Fibroblast of skin of abdomen (primary cell): ENCODE results near the gene DSG1. TPM values are rescaled to one million over a fixed set of nuclear protein-coding genes. Genes with fewer than 3 reads are reported as not detected.
A peak's percentile ranks its signal among the peaks of the same experiment; 100 is the strongest.
"Not testable (repeated sequence)": the region's sequence is repeated elsewhere in the genome, so short reads cannot be mapped to it uniquely, and the experiment has no call there.

Experiments used
- DNase-seq: peaks from one replicate; pipeline ENCODE4 v3.0.0-alpha.2; 2013
- polyA plus RNA-seq, 2 experiments: library from polyadenylated mRNA; unstranded; fragments of 120-200 nt; gene quantifications; one replicate each; pipeline ENCODE4 v1.2.1, GENCODE V29; 2013; ENCODE audit not compliant: insufficient read length in 2 of 2

DSG1 gene
- not detected for polyA plus RNA-seq (2013, experiment 1 of 2; ENCODE audit: insufficient read length)
- not detected for polyA plus RNA-seq (2013, experiment 2 of 2; ENCODE audit: insufficient read length)

DNA sequence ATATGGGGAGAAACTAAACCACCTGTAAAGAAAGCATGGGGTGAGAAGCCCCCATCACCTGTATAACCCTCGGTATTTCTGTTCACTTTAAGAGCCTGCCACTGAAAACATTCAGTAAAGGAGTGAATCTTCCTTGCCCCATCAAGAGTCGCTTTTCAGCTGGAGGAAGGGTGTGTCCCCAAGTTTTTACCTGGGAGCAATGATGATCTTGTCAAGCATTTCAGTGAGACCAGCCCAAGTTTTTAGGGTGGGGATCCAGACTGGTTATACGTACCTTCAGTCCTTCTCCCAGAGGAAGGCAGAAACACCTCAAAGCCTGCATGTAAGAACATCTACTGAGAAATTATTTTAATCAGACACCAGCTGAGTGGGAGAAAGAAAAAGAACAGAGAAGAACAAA, at the start of gene DSG1:
DSG1 (plus strand) TSS at position 301 of the 400 bp plus-strand sequence. CDS start 141 bp downstream, outside the sequence.
- DNase-seq: no peak

DNA sequence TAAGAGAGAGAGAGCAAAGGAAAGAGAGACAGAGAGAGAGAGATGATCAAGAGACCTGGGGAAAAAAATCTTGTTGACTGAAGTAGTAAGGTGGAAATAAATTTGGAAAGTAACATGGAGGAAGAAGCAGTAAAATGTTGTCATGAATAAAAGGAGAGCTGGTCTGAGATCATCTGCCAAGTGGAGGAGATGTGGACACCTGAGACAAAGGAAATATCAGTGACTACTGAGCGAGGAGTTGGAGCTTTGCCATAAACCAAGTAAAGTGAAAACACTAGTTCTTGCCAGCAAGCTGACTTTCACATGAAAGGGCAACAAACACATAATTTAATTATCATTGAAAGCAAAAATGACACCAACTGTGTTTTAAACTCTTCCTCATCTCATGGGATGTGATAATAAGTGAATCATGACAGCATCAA, 49.0 kb upstream of the DSG1 start:
- DNase-seq: no peak

DNA sequence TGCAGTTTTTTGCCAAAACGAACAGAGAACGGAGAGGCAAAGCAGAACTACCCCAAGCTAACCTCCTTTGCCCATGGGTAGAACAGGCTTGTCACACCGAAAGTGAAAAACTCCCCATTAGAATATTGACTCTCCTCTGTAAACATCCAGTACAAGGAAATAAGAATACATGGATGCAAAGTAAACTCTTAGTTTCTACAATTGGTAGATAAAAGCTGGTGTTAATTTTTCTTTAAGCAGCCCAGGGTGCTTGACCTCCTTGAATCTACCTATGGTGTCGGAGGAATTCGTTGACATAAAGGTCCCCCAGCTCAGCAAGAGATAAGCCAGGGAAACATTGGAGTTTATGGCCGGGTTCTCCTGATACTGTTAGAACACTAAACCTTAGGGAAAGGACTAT, 48.4 kb upstream of the DSG1 start:
- no peak for DNase-seq

DNA sequence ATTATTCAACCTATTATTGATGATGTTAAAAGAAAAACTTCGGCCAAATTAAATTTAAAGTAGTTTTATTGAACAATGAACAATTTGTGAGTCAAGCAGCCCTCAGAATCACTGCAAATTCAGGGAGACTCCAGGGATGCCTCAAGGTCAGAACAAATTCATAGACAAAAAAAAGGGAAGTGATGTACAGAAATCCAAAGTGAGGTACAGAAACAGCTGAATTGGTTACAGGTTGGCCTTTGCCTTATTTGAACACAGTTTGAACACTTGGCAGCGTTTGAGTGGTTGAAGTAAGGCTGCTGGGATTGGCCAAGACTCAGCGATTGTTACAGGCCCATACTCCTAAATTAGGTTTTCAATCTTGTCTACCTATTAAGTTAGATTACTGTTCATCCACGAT, 47.4 kb upstream of the DSG1 start:
- DNase-seq: no peak

DNA sequence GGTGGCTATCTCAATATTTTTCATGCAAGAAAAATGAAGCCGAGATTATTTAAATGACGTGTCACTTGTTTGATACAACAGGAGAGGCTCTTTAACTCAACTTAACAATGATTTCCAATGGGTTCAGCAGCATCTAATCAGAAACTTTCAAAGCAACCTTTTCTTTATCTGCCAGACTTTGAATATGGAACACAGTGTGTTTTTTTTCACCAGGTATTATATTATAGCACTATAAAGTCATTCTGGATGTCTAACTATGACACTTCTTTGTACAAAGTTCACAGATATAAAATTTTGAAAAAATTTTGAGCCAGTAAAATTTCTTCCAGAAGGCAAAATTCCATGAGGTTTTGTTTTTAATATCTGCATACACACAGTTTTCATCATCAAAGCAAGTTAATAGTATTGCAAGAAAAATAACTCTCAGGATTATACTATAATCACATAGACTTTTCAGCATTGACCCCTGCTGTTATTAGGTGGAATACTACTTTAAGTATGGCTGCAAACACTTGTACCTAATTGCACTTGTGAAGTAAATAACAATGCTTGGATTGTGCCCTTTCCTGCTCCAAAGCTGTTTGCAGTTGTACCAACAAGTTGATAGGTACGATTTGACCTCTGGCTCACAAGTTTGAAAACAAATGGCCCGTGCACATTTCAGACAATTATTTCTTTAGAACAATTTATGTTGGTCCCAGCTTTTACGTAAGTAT, 44.0 kb upstream of the DSG1 start:
- DNase-seq: no peak

DNA sequence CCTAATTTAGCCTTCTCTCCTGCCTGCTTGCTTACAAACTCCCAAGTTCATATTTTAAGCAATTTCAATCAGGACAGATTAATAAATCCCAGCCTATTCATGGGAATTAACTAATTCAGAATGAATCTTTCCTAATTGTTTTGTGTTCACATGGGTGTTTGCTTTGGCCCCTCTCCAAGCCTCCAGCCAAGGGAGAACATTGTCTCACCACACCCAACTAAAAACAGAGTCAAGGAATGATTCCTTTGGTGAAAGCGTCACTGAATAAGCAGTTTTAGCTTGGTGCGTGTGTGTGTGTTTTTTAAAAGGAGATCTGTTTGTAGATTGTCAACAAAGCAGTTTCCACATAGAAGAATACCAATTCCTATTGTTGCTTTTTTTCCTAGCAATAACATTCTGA, 43.0 kb upstream of the DSG1 start:
- DNase-seq: no peak

DNA sequence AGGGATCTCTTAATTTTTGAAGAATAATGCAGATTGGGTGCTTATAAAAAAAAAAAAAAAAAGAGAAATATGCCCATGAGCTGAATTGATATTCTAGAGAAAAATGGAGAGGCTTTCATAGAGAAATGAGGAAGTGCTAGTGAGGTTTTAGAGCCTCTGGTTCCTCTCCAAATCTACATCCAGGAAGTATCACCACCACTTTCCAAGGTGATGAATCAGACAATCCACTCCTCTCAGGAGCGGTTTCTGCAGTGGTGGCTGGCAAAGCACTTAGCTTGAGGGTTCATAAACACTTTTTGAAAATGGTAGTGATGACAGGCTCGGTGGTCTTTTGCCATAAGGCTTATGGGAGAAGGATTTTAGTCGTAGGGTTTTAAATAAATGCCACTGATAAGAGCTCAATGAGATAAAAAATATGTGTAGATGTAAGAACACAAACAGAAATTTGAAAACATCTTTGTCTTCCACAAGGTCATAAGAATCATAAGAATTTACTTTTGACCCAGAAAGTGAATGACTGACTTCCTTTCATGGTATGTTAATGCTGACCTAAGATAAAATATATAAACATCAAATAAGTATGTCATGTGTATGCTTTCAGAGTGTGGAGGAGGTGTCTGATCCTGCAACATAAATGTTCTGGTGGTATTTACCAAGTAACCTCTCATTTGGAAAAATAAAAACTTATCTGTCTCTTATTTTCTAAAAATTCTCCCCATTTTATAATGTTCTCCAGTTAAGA, 42.1 kb upstream of the DSG1 start:
- no peak for DNase-seq

DNA sequence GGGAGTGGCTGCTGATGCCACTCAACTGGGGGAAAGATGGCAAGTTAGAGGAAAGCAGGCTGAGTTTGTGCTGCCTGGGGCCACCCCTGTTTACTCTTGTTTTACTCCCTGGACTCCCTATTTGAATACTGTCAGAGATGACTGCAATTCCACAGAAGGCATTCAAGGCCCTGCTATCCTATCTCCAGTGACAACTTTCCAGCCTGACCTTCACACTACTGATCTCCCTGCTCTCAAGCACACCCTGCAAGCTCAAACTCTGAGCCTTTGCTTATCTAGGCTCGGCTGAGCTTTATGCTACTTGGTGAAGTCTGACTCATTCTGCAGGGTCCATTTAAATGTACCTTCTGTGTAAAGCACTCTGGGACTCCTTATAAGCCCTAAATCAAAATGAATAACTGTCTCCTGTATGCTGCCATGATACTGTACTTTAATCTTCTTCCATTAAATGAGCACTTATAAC, 39.3 kb upstream of the DSG1 start:
- no peak for DNase-seq

DNA sequence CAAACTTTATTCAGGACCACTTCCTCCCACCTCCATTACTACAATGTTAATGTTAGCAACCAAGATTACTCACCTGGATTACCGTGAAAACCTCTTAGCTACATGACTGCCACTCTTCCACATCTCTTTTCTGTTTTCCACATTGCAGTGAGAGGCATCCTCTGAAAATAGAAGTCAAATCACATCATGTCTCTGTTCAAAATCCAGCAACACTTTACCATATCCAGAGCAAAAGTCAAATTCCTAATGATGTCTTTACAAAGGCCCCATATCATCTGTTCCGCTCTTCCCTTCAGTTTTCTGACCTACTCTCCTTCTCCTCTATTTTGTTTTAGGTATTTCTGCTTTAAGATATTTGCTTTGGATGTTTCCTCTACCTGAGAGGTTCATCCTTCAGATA, 37.5 kb upstream of the DSG1 start:
- no peak for DNase-seq

DNA sequence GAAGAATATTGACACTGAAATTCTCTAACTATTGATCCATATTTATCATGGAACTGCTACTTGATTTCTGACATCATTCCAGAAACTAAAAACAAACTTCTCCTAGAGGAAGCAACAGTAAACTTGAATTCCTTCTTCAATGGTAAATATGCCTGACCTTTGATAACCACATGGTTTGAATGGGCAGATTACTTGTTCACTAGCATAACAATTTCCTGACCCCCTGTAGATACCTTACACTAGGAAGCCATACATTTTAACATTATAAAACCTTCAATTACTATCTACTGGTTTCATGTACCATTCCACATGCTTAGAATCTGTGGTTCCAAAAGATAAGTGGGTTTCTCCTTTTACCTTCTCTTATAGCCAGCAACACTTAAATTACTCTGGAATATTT, 36.5 kb upstream of the DSG1 start:
- DNase-seq: no peak

DNA sequence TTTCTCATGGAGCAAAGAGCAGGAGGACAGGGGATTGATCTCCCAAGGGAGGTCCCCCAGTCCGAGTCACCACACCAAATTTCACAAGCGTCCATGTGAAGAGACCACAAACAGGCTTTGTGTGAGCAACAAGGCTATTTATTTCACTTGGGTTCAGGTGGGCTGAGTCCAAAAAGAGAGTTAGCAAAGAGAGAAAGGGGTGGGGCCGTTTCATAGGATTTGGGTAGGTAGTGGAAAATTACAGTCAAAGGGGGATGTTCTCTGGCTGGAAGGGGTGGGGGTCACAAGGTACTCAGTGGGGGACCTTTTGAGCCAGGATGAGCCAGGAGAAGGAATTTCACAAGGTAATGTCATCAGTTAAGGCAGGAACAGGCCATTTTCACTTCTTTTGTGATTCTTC, 28.5 kb upstream of the DSG1 start:
- DNase-seq: not testable (repeated sequence)

DNA sequence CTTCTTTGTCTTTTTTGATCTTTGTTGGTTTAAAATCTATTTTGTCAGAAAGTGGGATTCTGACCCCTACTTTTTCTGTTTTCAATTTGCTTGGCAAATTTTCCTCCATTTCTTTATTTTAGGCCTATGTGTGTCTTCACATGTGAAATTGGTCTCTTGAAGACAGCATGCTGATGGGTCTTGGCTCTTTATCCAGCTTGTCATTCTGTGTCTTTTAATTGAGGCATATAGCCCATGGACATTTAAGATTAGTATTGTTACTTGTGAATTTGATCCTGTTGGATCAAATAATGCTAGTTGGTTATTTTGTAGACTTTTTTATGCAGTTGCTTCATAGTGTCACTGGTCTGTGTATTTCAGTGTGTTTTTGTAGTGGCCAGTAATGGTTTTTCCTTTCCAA, 26.3 kb upstream of the DSG1 start:
- no peak for DNase-seq

DNA sequence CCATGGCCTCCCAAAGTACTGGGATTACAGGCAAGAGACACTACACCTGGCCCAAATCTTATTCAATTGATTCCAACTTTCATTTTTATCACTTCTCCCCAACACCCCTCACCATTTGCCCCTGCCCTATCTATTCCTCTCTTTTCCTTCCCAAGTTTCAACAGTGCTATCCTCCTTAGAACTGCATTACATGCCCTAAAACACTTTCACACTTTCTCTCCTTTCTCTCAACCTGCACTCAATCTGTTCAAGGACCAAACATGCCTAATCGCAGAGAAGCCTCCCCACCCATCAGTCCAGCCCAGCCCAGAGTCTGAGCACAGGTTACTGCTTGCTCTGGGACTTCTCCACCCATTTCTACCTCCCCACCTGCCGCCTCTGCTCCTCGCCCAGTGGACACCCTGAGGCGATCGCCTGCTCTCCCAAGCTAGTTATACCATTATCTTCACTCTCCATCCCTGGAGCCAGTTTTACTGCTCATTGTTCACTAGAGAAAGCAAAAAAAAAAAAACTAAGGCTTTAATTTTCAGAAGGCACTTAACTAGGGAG, 23.7 kb upstream of the DSG1 start:
- no peak for DNase-seq

DNA sequence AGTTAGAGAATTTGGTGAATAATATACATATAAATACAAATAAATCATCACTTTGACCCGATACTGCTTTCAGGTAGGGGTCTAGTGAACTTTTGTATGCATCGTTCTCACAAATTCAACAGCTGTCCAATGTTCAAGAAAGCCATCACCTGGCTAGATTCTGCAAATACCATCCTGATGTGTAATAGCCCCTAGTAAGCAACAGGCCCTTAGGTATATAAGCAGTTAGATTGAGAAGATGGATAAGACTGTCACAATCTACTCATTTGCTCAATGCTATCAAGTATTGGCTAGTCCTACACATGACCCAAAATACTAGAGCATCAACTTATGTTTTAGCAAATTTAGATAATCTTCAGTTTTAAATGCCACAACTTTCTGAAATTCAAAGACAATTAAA, 20.7 kb upstream of the DSG1 start:
- DNase-seq: no peak

DNA sequence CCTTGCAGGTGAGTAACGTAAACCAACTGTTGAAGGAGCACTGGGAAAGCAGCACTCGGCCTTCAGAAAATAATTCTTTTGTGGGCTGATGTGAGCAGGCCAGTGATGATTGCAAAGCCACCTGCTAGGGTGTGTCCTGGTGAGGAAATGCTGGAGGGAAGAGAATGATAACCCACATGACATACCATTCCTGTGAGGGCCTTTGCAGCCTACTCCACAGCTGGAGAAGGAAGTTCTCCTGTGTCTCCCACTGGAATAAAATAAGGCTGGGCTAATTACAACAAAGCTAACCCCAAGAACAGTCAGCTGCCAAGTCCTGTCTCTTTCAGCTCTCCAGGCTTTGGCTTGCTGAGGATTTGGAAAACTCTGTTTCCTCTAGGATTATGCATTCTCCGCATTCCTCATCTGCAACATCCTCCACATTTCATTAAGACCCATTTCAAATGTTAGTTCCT, 16.7 kb upstream of the DSG1 start:
- peak; percentile 5 for DNase-seq

DNA sequence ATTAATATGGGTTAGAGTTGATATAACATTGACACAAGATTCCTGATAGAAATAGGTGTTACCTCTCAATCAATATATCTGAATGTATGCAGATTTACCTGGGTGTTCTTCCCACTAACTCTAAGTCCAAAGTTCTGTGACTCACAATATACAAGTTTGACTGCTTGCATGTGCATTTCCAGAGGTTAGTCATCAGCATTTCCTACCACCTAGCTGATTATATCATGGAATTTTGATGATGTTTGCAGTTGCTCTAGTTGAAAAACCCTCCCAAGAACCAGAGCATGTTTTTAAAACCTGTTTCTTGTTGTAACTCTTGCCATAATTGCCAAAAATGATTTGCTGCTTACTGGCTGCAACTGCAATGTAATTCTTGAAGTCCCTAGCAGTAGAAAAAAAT, 15.0 kb upstream of the DSG1 start:
- no peak for DNase-seq

DNA sequence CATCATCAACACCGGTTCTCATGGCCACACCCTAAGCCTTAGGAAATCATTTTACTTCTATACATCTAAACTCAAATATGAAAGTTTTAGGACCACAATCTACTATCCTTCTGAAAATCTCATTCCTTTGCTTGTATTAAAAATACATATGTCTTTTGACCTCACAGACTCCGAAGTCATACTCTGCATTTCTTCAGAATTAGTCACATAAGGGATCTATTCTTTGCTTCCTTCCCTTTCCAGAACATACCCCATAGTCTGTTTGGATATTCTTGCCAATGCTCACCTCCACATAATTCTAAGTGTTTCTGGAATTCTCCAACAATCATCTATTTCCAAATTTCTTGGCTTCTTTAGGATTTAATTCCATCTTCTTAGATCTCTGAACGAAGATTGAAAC, 14.2 kb upstream of the DSG1 start:
- peak; percentile 2 for DNase-seq

DNA sequence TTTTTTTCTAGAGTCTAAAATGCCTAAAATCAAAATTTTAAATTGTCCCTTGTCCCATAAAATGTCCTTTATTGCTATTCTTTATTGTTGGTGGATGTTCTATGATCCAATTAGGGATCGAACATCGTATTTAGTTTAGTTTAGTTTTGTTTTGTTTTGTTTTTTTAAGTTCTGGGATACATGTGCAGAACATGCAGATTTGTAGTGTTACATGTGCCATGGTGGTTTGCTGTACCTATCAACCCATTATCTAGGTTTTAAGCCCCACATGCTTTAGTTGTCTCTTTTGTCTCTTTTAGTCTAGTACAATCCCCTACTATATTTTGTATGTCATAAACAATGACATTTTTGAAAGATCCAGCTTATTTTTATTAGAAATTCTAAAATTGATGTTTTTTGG, 8.8 kb upstream of the DSG1 start:
- DNase-seq: no peak

DNA sequence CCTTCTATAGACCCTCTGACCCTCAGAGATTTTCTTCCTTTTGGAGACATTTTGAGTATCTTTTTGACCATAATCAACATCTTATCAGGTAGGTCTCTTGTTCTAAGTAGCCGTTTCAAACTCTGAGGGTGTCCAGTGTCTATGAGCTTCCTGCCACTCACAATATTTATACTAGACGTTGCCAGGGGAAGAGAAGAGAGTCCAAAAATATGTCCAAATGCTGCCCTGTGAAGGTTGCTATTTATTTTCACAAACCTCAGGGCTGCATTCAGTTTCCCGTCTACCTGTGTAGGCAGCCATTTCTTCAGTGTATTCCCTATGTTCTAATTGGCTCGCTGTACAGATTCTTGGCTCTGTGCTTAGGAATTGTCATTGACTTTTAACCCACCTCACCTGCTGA, 986 bp upstream of the DSG1 start:
- no peak for DNase-seq

DNA sequence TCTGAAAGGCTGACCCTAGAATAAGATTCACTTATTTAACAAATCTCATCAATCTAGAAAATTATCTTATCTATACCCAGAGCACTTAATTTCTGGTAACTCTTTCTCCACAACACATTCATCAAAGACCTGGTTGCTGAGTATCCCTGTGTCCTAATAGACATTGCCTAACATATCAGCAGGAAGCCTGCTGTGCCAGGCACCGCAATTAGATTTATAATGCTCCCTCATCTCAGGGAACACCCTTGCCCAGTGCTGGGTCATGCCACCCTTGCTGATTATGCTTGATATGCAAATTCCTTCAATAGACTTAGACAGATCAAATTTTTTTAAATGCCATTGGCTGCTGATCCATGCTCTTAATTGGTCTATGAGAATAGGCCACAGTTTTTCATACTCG, 3.8 kb downstream of the DSG1 start:
- no peak for DNase-seq

DNA sequence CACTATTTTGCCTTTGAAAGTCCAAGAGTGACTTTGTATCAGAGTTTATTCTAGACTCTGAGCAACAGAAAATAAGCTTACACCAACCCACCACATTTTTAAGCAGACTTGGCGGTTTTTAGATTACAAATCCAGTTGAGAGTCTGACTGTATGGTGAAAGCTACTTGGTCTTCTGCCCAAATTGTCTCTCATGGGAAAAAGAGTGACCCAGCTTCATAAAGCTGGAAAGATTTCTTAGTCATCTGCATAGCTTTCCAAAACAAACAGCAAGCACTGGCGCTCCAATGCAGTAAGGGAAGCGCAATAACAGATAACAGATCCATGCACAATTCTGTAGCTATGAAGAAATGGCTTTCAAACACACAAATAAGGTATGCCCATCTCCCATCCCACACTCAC, 7.1 kb downstream of the DSG1 start:
- peak; percentile 63 for DNase-seq

DNA sequence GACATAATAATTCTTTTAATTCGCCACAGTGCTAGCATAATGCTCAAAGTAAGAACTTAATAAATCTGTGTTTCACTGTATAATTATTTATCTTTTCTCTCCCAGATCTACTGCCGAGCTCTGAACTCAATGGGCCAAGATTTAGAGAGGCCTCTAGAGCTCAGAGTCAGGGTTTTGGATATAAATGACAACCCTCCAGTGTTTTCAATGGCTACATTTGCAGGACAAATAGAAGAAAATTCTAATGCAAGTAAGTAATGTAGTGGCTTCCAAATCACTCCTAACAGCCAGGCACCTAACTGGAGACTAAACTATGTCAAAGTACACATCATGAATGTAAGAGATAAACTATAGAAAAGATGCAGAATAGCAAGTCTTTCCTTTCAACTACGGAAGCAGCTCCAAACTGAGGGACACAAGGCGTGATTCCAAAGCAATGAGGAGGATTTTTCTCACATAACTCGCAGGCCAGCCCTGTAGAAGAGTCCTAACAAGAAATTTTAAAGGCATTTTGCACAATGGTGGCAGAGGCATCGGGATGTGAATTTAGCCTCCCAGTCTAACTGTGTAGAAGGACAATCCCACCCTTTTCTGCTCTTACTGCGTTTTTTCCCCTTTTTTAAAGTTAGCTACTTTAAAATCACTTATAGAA, 12.0 kb downstream of the DSG1 start:
- no peak for DNase-seq

DNA sequence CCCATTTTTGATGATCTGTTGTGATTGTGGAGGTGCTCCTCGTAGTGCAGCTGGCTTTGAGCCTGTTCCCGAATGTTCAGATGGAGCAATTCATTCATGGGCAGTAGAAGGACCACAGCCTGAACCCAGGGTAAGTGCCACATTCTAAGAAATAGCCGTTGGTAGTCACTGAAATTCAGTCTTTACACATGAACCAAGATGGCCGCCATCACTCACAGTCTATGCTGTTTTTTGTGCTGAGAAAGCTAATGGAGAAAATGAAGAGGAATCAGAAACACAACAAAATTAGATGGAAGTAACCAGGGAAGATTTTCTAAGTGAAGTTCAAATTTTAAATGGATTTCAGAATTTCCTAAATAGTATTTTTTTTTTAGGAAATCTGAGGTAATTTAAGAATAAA, 25.5 kb downstream of the DSG1 start:
- no peak for DNase-seq
